ENCODE results near the gene NONO.
"Not testable (repeated sequence)": the region's sequence is repeated elsewhere in the genome, so short reads cannot be mapped to it uniquely, and the experiment has no call there.

Gene NONO

DNA sequence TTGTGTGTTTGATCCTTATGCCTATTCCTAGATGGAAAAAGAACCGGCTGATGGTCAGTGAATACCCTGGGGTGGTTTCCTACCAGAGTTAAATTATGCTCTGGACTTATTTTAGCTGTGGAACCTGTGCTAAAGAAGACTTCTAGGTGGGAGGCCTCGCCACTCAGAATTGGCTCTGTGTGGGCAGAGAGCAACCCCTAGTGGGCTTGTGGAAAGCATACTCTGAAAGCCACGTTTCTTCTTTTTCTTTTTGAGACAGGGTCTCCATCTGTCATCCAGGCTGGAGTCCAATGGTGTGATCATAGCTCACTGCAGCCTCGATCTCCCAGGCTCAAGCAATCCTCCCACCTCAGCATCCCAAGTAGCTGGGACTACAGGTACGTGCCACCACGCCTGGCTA is 66.4 kb downstream of the NONO start:
- DNase-seq; in situ Hi-C loops (cut with MboI; ENCODE audit: low pct_unique_long_range_greater_than_20kb, low sequenced_read_pairs): not testable (repeated sequence)
